ENCODE data around the gene SLC26A11. TPM values are rescaled to one million over a fixed set of nuclear protein-coding genes. Genes with fewer than 3 reads are reported as not detected.

The SLC26A11 gene
- total RNA-seq = 1 to 10 TPM; 4.9 to 7.1 TPM

- POLR2A ChIA-PET = interaction anchor here (1.2 to 1.7 kb wide), 5 partner anchors 35 to 59 kb away, joined by 3 to 8 read pairs (median 3); no protein-coding TSS in a partner anchor
- CTCF ChIA-PET = no interaction called here
Observed at GRCh38 chr17:80220054-80220735, at the start of gene SLC26A11, which contains the start of gene SGSH. Gene SLC26A11, plus strand, starts transcription at chr17:80220427. Its CDS starts 1,134 bp downstream, at chr17:80221561. Gene SGSH, minus strand, starts transcription at chr17:80220333. Its CDS starts 20 bp downstream, at chr17:80220313.

DNA sequence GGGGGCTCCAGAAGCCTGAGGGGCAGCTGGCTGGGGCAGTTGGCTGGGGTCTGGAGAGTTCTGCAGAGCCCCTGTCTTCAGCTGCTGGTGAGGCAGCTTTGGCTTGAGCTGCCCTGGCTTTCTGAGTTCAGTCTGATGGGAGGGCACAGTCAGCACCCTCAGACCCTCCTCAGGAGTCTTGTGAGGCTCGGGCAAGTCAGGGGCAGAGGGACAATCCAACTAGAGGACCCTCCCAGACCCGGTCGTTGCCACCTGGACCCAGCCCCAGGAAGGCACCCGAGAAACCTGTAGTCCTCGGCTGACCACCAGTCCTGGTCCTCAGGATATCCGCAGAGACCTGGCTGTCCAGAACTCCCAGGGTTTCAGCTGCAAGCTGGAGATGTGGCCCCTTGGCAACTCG lies 48.5 kb upstream of the SLC26A11 start:
- POLR2A ChIA-PET = no interaction called here
- CTCF ChIA-PET = no interaction called here

GRCh38 chr17:80173126-80173525 lies 47.1 kb upstream of the SLC26A11 start:
- ChIA-PET POLR2A (no interaction called here), CTCF (no interaction called here)

- POLR2A ChIA-PET = no interaction called here
- CTCF ChIA-PET = no interaction called here
Observed at GRCh38 chr17:80173916-80174315, 46.3 kb upstream of the SLC26A11 start.

GRCh38 chr17:80176757-80177156 lies 43.5 kb upstream of the SLC26A11 start:
- POLR2A ChIA-PET = no interaction called here
- CTCF ChIA-PET = no interaction called here

GRCh38 chr17:80177986-80178595 lies 42.1 kb upstream of the SLC26A11 start:
- CTCF ChIA-PET = no interaction called here
- POLR2A ChIA-PET = no interaction called here

DNA sequence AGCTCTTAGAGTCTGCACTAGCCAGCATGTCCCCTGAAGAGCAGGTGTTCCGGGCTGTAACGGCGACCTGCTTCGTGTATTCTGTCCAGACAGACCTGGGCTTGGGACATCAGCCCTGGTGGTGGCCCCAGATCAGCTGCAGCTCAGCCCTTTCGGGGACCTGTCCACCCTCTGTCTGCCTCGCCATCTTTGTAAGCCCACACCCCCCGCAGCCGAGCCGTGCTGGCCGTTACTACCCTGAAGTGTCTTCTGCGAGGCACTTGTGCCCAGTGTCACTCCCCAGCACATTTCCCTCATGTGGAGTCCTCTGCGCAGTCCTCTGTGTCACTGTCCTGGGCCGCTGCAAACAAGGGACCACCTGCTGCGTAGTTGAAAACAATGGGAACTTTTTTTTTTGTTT lies 40.0 kb upstream of the SLC26A11 start:
- ChIA-PET CTCF (no interaction called here), POLR2A (no interaction called here)

DNA sequence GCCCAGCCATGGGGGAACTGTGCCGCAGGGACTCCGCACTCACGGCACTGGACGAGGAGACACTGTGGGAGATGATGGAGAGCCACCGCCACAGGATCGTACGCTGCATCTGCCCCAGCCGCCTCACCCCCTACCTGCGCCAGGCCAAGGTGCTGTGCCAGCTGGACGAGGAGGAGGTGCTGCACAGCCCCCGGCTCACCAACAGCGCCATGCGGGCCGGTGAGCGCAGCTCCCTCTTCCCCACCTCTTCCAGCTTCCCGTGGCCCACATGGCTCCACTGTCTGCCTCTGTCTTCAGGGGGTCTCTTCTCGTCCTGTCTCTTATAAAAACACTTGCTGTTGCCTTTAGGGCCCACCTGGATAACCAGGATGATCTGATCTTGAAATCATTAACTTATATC lies 38.8 kb upstream of the SLC26A11 start:
- ChIA-PET POLR2A (no interaction called here), CTCF (no interaction called here)

DNA sequence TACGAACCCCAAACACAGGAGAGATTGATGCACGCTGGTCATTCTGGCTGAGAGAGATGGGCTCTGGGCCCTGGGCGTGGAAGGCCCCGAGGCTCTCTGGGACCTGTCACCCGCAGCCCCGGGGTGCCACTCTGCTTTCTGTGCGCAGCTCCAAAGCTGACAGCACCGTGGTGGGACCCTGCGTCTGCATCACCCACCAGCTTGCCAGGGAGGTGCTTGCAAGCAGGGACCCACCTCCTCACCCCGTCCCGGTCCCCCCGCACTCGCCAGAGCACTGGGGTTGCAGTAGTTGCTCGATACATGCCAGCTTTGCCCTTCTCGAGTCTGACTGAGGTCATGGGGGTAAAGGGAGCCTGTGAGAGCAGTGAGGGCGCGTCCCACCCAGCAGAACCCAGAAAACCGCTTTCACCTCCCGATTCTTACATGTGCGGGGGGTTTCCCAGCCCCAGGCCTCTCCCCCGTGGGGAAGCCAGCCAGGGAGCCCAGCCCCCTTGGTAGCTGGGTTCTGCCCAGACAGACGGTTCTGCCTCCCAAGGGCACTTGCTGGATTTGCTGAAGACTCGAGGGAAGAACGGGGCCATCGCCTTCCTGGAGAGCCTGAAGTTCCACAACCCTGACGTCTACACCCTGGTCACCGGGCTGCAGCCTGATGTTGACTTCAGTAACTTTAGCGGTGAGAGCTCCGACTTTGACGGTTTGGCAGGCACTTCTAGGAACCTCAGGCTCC lies 37.9 kb upstream of the SLC26A11 start:
- ChIA-PET CTCF (no interaction called here), POLR2A (no interaction called here)

DNA sequence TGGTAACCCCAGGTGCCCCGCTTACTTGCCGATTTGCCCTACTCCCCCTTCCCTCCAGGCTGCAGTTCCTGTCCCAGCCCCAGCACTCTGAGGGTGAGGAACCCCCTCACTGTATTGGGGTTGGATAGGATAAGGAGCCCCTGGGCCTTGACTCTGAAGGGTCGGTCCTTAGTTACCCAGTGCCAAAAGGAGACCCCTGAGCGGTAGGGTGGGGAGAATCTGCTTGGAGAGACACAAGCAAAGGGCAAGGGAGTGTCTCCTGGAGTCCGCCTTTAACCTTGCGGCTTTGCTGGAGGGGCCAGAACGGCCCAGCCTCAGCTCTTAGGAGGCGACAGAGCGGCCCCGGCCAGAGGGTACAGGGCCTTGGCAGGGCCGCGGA lies 37.4 kb upstream of the SLC26A11 start:
- CTCF ChIA-PET = no interaction called here
- POLR2A ChIA-PET = no interaction called here

GRCh38 chr17:80183581-80184422 lies 36.4 kb upstream of the SLC26A11 start:
- ChIA-PET CTCF (no interaction called here), POLR2A (no interaction called here)

DNA sequence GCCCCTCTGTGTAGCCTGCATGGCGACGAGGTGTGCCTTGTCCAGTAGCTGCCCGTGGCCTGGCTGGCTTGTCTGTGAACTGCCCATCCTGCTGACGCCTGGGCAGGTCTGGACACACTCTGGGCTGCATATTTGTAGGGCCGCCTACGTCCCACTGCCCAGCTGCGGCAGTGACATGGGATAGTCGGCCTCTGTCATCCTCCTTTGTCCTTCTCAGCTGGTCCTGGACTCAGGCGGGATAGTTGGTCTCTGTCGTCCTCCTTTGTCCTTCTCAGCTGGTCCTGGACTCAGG lies 35.9 kb upstream of the SLC26A11 start:
- CTCF ChIA-PET = no interaction called here
- POLR2A ChIA-PET = no interaction called here

DNA sequence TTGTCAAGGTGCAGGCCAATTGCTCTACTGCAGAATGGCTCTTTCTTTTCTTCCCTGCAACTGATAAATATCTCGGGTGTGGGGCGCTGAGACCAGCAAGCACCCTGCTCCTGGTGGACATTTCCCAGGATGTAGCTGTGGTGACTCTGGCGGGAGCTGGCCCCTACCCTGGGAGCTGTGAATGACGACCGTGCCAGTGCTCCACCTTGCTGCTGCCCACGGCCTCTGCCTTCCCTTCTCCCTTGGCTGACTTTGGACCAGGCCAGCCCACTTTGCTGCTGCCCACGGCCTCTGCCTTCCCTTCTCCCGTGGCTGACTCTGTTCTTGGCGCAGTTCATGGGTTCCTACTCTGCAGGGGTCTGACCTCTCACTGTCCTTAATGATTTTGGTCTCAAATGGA lies 34.3 kb upstream of the SLC26A11 start:
- ChIA-PET CTCF (interaction anchor here (1.2 kb wide), 1 partner anchor 10 kb away, joined by 3 read pairs; no protein-coding TSS in a partner anchor), POLR2A (interaction anchor here (0.6 kb wide), 1 partner anchor 10 kb away, joined by 3 read pairs; no protein-coding TSS in a partner anchor)

DNA sequence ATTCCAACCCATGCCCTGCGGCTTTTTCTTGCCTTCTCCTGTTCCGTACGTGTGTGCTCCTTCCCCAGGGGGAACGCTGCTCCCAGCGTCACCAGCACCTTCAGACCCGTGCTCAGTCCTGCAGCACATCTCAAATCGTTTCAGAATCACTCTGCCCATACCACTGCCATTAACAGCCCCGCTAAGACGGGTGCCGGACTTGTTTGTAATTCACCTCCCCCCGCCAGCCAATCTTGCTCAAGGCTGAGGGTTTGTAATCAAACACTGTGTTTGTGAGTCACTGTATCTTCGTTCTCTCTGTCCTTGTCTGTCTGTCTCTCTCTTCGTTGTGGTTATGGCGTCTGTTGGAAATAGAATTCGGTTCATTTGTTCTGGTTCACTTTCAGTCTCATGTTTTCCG lies 33.1 kb upstream of the SLC26A11 start:
- ChIA-PET CTCF (interaction anchor here (1.2 to 1.4 kb wide), 2 partner anchors 9 to 179 kb away, joined by 3 to 4 read pairs; no protein-coding TSS in a partner anchor), POLR2A (no interaction called here)

DNA sequence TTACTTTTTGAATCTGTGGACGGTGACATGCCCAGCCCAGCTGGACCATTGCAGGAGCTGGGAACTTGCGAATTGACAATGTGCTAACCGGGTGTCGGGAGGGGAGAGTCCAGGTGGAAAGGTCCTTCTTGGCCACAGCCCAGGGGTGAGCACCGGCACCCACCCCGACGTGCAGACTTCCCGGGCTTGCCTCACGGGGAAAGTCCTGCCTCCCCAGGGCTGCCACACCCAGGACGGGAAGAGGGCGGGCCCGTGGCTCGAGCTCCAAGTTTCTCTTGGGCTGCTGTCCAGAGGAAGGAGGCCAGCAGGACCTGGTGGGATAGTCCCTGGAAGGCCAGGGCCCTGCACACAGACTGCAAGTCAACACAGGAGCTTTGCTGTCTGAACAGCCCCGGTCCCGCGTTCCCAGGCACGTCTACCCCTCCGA lies 32.7 kb upstream of the SLC26A11 start:
- POLR2A ChIA-PET = no interaction called here

GRCh38 chr17:80189611-80190010 lies 30.6 kb upstream of the SLC26A11 start:
- POLR2A ChIA-PET = no interaction called here
- CTCF ChIA-PET = no interaction called here

More for the DNA sequence above, 32.7 kb upstream of the SLC26A11 start:
- CTCF ChIA-PET = interaction anchor here (0.9 to 1.4 kb wide), 2 partner anchors 9 to 179 kb away, joined by 3 to 4 read pairs; no protein-coding TSS in a partner anchor

DNA sequence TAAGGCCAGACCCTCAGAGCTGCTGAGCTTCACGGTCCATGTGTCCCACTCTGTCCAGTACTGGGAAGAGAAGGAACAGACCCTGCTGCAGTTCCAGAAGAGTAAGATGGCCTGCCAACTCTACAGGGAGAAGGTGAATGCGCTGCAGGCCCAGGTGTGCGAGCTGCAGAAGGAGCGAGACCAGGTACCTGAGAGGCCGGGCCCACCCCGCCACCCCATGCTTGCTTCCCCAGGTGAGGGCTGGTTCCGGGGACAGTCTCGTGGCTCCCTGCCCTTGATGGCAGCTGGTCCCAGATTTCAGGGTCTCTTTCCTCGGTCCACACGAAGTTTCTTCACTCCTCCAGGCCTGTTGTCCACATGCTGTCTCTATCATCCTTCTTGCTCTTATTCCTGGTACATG lies 29.5 kb upstream of the SLC26A11 start:
- POLR2A ChIA-PET = no interaction called here
- CTCF ChIA-PET = no interaction called here

GRCh38 chr17:80191192-80191591 lies 29.0 kb upstream of the SLC26A11 start:
- POLR2A ChIA-PET = no interaction called here

DNA sequence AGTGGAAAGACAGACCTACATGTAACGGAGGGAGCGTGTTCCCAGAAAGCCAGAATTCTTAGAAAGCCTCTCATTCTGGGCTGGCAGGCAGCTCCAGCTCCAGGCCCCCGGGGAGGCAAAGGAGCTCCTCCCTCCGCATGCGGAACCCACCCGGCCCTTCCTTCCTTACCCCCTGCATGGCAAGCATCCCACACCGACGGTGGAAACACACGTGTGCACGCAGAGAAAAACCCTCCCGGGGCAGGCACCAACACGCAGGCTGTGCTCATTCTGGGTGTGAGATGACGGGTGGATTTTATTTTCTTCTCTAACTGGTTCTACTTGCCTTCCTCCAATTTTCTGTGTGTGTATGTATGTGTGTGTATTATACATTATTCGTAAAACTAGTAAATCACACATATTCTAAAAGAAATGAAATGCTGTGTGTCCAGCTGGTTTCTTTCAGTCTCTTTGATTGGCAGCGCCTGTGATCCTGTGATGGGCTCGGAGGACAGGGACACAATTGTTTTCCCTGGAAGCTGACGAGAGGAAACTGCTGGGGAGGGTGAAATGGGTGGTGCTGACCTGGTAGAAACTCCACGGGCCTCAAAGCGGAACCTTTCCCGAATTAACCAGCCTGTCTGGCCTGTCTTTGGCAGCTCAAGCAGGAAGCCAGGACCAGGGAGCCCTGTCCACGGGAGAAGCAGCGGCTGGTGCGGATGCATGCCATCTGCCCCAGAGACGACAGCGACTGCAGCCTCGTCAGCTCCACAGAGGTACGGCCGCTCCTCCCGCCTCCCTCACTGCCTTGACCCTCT lies 28.2 kb upstream of the SLC26A11 start:
- ChIA-PET CTCF (no interaction called here), POLR2A (no interaction called here)

More at GRCh38 chr17:80191192-80191591, 29.0 kb upstream of the SLC26A11 start:
- CTCF ChIA-PET = no interaction called here

Measured in activated CD8-positive, alpha-beta memory T cell treated with anti-CD3 and anti-CD28 coated beads for 36 hours (primary cell).